GM12892 (cell line): Measurements from ENCODE around the gene IL2RA.

Source experiments
- POLR2A ChIP-seq: IDR thresholded peaks from 2 replicates; pipeline ENCODE4 v1.6.1; 2011; ENCODE audit warnings: low read depth, low read length, control low read depth
- POLR2AphosphoS5 ChIP-seq: IDR thresholded peaks from 2 replicates; pipeline ENCODE4 v1.6.1; 2011; ENCODE audit warnings: low read depth, low read length, control low read depth

GRCh38 chr10:6079044-6079443 lies 16.9 kb upstream of the IL2RA start:
- no peak for TF ChIP-seq POLR2A
- TF ChIP-seq POLR2AphosphoS5: no peak
